ENCODE data around the gene STT3B. TPM values are rescaled to one million over a fixed set of nuclear protein-coding genes. Genes with fewer than 3 reads are reported as not detected.

The STT3B gene
- total and polyA plus RNA-seq, 3 donors from 2014 or later: 140 to 231 (median 178) TPM

GRCh38 chr3:31561891-31562290, 29.2 kb downstream of the STT3B start:
- Histone ChIP-seq H3K36me3 (ENCODE audit: low read depth, missing control alignments) (no peaks in the 10 kb centered on the region), H3K4me3 (no peak overlapping the region), H3K27me3 (no peaks in the 10 kb centered on the region), H3K27ac (no peak overlapping the region), H3K9me3 (no peaks in the 10 kb centered on the region), H3K4me1 (no peaks in the 10 kb centered on the region)
- WGBS, 2 donors: 53 to 94% methylated on average over 3 to 5 of the region's 5 CpGs
- DNase-seq: no peak
- intact Hi-C loops (cut with DNase I; ENCODE audit: low total_unique reads): no loop called here
- TF ChIP-seq, protein P1, sequence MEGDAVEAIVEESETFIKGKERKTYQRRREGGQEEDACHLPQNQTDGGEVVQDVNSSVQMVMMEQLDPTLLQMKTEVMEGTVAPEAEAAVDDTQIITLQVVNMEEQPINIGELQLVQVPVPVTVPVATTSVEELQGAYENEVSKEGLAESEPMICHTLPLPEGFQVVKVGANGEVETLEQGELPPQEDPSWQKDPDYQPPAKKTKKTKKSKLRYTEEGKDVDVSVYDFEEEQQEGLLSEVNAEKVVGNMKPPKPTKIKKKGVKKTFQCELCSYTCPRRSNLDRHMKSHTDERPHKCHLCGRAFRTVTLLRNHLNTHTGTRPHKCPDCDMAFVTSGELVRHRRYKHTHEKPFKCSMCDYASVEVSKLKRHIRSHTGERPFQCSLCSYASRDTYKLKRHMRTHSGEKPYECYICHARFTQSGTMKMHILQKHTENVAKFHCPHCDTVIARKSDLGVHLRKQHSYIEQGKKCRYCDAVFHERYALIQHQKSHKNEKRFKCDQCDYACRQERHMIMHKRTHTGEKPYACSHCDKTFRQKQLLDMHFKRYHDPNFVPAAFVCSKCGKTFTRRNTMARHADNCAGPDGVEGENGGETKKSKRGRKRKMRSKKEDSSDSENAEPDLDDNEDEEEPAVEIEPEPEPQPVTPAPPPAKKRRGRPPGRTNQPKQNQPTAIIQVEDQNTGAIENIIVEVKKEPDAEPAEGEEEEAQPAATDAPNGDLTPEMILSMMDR (IDR thresholded peaks at IDR 0.05): no peak
- no peak for TF ChIP-seq POLR2A (IDR thresholded peaks at IDR 0.05)

DNA sequence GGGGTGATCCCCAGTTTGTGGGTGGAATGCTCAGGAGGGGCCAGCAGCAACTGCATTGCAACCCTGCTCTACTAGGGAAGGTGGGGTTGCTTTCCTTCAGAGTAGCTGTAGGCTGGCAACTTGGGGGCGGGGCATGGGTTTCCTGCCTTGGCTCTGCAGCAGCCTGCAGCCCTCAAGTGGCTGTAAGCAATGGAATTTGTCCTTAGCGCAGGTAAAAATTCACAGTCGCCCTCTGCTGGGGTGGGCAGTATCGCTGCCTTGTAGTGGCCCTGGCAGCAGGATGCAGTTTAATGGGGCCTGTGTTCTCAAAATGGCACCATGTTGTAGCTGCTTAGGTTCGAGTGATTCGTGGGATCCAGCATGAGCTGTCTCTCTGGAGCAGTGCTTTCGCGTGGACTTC, 29.8 kb downstream of the STT3B start:
- Histone ChIP-seq H3K27ac (no peak overlapping the region), H3K9me3 (no peaks in the 10 kb centered on the region), H3K36me3 (ENCODE audit: low read depth, missing control alignments) (no peaks in the 10 kb centered on the region), H3K4me1 (no peaks in the 10 kb centered on the region), H3K27me3 (no peaks in the 10 kb centered on the region), H3K4me3 (no peak overlapping the region)
- 94% methylated on average over 3 to 8 of the region's 8 CpGs for WGBS, 2 donors
- no peak for TF ChIP-seq POLR2A (IDR thresholded peaks at IDR 0.05)
- TF ChIP-seq, protein P1 (IDR thresholded peaks at IDR 0.05): no peak
- intact Hi-C loops (cut with DNase I; ENCODE audit: low total_unique reads): no loop called here
- no peak for DNase-seq

DNA sequence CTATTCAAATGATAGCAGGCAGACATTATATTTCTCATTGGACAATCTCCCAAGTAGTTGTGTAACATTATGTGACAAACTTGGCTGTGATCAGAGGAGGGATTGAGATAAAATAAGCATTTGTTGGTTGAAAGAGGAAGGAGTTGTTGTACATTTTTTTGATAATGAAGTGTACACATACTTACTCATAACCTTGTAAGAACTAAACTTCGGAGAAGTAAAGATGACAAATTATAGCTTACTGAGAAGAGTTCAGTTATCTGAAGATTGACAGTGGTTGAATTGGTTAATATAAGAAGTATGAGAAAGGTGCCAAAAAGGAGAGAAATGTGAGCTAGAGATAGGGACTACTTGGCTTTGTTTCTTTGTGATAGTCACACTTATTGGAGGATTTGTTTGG, 32.6 kb downstream of the STT3B start:
- Histone ChIP-seq H3K4me1 (no peaks in the 10 kb centered on the region), H3K27me3 (no peaks in the 10 kb centered on the region), H3K9me3 (no peaks in the 10 kb centered on the region), H3K36me3 (ENCODE audit: low read depth, missing control alignments) (no peaks in the 10 kb centered on the region), H3K27ac (no peak overlapping the region), H3K4me3 (no peak overlapping the region)
- intact Hi-C loops (cut with DNase I; ENCODE audit: low total_unique reads): no loop called here
- TF ChIP-seq POLR2A (IDR thresholded peaks at IDR 0.05): no peak
- TF ChIP-seq, protein P1 (IDR thresholded peaks at IDR 0.05): no peak
- 56 to 60% methylated on average over 1 of the region's 1 CpG for WGBS, 2 donors
- no peak for DNase-seq

GRCh38 chr3:31567036-31567435, 34.3 kb downstream of the STT3B start:
- no peaks in the 10 kb centered on the region for H3K4me1 ChIP-seq
- H3K9me3 ChIP-seq: no peaks in the 10 kb centered on the region
- intact Hi-C loops (cut with DNase I; ENCODE audit: low total_unique reads): no loop called here
- no peak overlapping the region for H3K27ac ChIP-seq
- H3K27me3 ChIP-seq: no peaks in the 10 kb centered on the region
- TF ChIP-seq, protein P1 (IDR thresholded peaks at IDR 0.05): no peak
- TF ChIP-seq POLR2A (IDR thresholded peaks at IDR 0.05): no peak
- H3K36me3 ChIP-seq (ENCODE audit: low read depth, missing control alignments): no peaks in the 10 kb centered on the region
- WGBS, 2 donors: 88 to 91% methylated on average over 1 of the region's 1 CpG
- no peak overlapping the region for H3K4me3 ChIP-seq
- DNase-seq: no peak

- Histone ChIP-seq H3K4me3 (no peak overlapping the region), H3K4me1 (no peaks in the 10 kb centered on the region), H3K9me3 (no peaks in the 10 kb centered on the region), H3K36me3 (ENCODE audit: low read depth, missing control alignments) (no peaks in the 10 kb centered on the region), H3K27me3 (no peaks in the 10 kb centered on the region), H3K27ac (no peak overlapping the region)
- WGBS, 2 donors: 97 to 100% methylated on average over 1 of the region's 1 CpG
- intact Hi-C loops (cut with DNase I; ENCODE audit: low total_unique reads): no loop called here
- no peak for DNase-seq
- TF ChIP-seq POLR2A (IDR thresholded peaks at IDR 0.05): no peak
- TF ChIP-seq, protein P1 (IDR thresholded peaks at IDR 0.05): no peak
Observed at GRCh38 chr3:31568649-31569048, 35.9 kb downstream of the STT3B start.
